Epithelial cell of prostate (primary cell): Measurements from ENCODE around the gene TTC39A.

Experiments used
- DNase-seq: peaks from one replicate; pipeline ENCODE4 v3.0.0-alpha.2; 2011; ENCODE audit warnings: low read depth, low spot score
- H3K27ac ChIP-seq: fragments of 450-650 bp; 2 replicates; pipeline ENCODE4 v1.5.1; 2017; ENCODE audit warnings: mild to moderate bottlenecking

The TTC39A gene

DNA sequence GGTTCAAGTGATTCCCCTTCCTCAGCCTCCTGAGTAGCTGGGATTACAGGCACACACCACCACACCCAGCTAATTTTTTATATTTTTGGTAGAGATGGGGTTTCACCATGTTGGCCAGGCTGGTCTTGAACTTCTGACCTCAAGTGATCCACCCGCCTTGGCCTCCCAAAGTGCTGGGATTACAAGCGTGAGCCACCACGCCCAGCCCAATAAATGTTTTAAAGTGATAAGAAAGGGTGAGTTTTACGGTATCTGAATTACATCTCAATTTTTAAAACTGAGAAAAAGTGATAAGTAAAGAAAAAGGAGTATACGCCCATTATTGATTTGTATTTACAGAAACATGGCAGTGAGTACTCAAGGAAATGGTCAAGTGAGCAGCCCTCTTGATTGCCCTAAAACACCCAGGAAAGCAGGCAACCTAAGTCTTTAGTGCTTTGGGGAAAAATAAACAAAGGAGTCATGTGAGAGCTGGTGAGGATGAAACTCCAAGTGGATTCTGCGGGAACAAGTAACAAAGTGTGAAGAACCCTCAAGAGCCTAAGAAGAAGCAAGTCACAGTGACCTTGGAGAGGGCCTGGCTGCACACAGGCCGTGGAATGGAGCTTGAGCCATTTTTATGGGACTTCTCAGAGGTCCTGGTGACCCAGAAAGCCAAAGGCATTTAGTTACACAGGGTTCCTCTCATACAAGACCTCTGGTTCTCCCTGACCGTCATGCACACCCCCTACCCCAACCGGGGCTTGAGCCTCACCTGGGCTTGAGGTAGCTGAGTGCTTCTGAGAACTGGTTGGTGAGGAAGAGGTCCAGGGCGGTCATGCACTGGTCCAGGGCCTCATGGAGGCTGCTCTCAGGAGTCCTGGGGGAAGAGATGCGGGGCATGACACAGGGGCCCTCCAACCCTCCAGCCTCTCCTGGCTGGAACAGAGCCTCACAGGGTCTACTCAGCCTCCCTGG, 9.1 kb downstream of the TTC39A start:
- DNase-seq, result no peak
- no peak overlapping the region for H3K27ac ChIP-seq

DNA sequence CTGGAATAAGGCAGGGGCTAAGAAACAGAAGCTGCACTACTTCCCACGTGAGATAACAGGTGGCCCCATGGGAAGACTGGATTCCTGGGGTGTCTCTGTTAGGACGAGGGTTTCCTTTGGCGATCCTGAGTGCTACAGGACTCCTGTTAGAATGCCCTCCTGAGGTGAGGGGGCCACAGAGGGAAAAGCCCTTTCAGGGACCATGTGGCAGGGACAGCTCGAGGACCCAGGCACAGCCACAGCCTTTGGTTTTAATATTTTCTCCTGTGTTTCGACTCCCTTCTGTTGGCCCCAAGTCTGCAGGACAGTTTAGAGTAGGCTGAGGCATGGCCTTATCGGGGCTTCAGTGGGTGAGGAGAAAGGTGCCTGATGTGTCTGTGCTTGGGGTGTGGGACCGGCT, 12.6 kb downstream of the TTC39A start:
- DNase-seq, result no peak
- no peak overlapping the region for H3K27ac ChIP-seq

DNA sequence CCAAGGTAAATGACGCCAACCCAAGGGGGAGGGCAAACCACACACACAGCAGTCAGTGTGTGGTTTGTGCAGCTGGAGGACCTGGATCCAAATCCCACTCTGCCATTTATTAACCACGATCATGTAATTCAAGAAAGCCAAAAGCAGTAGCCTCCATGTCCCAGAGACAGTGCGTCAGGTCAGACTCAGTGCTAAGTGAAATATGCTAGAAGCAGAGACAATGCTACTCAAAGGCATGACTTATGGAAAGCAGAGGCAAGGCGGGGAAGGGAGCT, 13.6 kb downstream of the TTC39A start:
- no peak overlapping the region for H3K27ac ChIP-seq
- DNase-seq, result no peak

DNA sequence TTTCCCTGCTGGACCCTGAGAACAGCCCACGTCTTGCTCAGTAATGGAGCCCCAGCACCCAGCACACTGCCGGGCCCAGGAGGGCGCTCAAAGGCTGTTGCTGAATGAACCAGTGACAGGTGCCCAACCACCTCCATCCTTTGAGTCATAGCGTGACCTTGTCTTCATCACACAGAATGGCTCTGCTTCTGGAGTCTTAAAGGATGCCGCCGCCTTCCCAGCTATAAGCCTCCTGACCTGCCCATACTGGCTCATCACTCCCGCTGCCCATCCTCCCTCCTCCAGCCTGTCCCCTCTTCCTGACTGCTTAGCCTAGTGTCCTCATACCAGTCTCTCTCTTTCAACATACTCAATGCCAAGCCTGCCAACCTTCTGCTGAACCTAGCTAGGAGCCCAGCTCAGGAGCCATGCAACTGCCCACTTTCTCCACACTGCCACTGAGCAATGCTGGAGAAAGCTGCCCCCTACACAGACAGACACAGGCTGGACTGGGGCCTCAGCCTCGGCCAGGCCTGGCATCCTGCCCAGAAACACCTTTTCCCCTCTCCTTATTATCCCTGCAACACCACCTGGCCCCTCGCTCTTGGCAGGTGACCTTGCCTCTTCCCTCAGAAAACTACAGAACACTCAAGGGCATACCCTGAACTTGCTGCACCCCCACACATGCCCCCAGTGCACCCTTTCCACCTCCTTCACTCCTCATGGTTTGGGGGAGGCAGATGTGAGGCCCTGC, 14.1 kb downstream of the TTC39A start:
- DNase-seq, result no peak
- no peak overlapping the region for H3K27ac ChIP-seq

DNA sequence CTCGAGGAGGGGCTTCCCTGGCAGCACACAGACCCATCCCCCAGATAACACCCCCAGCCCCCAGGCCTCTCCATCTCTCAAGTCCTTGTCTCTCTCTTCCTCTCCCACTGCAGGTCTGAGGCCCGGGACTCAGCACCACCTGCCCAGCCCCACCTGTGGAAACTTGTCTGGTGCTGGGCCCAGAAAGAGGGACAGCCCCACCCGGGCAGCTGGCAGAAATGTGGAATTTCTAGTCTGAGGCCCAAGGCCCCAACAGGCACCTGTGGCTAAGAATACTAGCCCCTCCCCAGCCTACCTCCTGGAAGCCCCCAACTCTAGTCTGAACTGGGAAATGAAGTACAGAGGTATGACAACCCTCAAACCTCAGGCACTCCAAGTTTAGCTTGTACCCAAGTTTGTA, 15.4 kb downstream of the TTC39A start:
- peak overlapping the region; percentile 93 for H3K27ac ChIP-seq
- DNase-seq, result no peak

DNA sequence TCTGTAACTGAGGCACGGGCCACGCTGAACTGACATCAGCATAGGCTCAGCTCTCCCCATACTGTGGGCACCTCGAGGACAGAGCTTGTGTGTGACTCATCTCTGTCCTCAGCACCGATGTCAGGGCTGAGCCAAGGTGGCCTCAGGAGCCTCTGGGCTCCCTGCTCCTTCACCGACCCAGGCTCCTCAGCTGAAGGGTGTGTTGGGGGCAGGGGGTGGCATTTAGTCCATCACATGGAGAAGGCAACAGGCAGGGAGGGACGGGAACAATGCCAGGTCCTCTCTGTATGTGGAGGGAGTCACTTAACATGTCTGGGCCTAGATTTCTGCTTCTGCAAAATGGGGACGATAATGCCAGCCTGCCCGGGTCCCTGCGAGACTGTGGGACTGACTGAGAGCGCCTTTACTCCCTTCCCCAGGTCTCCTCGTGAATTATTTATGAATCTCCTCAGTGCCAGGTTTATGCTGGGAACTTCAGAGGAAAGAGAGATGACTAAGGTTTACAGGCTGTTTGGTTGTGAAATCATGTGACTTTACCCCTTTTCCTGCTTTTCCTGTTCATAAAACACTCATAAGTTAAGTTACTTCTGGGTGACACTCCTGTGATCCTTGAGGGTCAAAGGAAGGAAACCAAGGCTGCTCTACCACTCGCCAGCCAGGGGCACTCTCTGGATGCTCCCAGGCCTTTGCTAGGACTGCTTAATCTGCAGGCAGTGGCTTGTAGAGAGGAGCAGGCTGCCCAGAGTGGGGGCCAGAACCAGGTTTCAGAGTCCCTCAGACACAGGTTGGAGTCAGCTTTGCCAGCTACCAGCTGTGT, 16.2 kb downstream of the TTC39A start:
- peak overlapping the region; percentile 93 for H3K27ac ChIP-seq
- DNase-seq, result peak; percentile 77

DNA sequence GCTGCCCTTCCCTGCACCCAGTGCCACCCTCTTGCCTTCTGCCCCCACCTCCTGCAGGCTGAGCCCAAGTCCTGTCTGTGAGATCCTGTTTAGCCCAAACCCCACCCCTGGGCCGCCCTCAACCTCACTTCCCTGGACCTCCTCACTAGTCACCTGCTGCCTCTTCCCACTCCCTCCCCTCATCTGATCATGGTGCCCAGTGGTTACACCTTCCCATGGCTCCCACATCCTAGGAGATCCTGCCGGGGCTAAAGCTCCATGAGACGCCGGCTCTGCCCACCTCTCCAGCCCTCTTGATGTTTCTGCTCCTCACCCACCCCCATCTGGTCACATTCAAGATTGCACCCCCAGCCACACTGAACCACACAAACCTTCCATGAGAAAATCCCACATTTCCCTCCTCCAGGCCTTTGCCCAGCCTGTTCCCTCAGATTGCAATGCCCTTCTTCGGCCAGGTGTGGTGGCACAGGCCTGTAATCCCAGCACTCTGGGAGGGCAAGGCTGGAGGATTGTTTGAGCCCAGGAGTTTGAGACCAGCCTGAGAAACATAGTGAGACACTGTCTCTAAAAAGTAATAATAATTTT, 17.0 kb downstream of the TTC39A start:
- DNase-seq, result no peak
- peak overlapping the region; percentile 93 for H3K27ac ChIP-seq

DNA sequence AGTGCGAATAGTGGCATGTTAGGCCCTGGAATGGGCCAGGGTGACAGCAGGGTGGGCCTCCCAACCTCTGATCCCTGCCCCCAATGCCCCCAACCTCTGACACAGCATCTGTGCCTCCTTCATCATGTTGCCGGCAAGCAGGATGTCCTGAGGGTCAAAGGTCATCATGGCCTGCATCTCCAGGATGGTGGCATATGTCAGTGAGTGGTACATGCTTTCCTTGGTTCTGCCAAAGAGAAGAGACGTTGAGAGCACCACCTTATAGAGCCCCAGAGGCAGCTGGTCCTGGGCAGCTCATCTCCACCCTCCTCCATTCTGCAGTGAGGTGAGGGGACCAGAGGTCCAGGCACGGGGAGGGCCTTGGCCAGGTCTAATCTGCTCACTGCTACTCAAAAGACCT, 17.6 kb downstream of the TTC39A start:
- H3K27ac ChIP-seq, result no peak overlapping the region
- DNase-seq, result no peak

DNA sequence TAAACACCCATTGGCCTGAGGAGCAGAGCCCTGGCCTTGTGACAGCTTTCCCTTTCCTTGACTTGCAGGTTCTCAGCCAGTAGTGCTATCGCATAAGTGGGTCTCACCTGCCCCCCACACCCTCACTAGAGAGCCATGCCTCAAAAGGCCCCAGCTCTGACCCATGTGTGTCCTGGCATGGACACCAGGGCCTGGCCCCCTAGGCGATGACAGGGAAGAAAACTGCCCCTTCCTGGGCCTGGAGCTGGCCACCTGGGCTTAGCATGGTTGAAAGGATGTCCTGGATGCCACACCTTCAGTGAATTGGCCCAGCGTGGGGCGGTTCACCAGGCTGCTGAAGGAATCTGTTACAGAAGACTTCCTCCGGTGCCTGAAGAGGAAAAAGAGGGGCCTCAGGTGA, 18.5 kb downstream of the TTC39A start:
- no peak overlapping the region for H3K27ac ChIP-seq
- no peak for DNase-seq

DNA sequence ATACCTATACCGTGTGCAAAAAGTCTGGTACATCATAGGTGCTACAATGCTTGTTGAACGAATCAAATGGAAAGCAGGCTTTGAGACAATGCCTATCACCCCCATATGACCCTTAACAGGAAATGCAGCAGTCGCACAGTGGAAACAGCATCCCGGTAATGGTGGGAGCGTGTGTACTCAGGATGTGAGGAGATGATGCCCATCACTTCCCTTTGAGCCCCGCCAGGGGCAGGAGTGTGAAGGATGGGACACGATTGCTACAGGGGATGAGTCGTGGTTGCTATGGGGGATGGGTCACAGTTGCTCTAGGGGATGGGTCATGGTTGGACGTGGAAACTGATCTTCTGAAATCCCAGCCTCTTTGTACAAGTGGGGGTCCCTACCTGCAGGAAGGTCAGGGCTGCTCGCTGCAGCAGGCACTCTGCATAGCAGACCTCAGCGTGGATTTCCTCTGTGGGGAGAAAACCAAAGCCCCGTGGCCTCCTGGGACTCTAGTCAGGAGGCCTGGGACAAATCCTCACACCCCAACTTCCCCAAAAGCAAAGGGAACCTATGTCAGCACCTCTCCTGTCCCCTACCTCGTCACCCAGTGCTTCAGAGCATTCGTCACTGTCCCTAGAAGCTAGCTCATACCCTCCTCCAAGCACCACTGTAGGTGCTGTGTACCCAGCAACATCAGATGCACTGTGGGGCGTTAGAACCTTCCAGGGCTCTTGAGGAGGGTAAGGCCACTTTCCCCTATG, 19.3 kb downstream of the TTC39A start:
- DNase-seq, result no peak
- no peak overlapping the region for H3K27ac ChIP-seq

DNA sequence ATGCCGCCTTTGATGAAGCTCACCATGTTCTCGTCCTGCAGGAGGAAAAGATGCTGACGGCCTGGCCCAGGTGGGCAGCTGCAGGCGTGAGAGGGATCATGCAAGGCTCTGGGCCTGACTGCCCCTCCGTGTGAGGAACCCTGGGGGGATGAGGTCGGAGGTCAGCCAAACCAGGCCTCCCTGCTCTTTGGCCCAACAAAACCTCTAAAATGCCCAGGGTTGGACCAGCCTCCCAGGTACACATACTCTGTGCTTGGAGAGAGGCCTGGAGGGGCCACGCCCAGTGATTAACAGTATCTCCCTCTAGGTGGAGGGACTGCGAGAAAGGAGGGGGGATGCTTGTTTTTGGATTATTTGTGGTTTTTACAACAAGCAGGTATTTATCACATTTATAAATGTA, 21.1 kb downstream of the TTC39A start:
- DNase-seq, result no peak
- H3K27ac ChIP-seq, result no peak overlapping the region

DNA sequence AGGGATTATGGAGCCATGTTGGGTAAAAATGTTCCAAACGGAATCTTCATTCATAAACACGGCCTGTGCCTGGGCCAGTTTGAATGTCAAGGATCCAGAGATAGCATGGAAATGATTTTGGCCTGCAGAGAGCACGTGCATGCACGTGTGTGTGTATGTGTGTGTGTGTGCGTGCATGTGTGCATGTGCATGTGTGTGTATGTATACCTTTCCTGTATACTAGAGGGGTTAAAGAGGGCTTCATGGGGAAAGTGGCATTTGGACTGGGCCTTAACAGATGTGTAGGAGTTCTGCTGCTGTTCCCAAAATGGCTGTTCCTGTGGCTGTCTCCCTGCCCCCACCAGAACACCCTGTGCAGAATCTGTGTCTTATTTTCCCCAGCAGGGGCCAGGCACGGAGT, 21.7 kb downstream of the TTC39A start:
- no peak for DNase-seq

DNA sequence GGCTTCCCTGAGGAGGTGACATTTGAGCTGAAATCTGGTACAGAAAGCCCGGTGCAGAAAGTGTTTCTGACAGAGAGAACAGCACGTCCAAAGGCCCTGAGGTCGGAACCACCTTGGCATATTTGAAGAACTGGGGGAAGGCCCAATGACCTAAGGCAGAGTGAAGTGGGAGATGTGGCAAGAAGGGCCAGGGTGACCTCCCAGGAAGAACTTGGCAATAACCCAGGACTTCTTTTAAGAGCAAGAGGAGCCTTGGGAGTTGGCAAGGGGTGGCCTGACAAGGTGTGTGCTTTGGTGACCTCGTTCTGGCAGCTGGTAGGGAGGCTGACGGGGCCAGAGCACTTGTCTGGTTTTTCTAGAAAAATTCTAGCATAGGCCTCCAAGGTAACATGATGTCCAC, 23.4 kb downstream of the TTC39A start:
- DNase-seq, result no peak
- H3K27ac ChIP-seq, result no peak overlapping the region

More for the DNA sequence above, 21.7 kb downstream of the TTC39A start:
- no peak overlapping the region for H3K27ac ChIP-seq

DNA sequence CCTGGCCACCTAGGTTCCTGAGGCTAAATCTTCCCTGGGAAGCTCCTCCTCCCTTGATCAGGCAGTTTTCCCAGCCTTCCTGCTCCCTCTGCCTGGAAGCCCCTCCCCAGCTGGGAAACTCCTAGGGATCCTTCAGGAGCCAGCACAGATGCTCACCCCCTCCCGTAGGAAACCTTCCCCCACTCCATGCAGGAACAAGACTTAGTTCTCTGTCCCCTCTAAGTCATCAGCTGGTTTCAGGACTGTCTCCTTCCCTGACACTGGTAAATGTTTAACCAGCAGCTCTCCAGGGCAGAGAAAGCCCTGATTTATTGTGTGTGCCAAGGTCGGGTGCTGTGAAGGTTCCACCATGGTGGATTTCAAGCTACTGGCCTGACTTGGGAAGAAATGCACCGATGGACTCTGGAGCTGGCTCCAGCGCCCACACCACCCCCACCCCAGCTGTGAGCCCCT, 25.0 kb downstream of the TTC39A start:
- no peak overlapping the region for H3K27ac ChIP-seq
- DNase-seq, result no peak

DNA sequence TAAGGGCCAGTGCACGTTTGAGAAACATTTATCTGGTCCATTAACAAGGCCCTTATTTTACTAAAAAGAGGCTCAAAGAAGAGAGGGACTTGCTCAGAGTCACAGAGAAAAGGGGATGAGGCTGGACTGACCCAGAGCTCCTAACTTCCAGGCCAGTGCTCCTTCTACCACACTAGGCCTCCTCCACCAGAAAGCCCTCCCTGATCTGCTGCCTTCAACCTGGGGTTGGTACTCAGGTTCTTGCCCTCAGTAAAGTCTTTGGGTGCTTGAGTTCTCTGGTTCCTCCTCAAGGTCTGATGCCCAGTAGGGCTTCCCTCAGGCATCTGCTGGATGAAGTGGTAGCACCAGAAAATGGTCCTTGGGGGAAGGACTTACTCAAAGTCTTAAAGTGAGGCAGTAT, 26.0 kb downstream of the TTC39A start:
- no peak for DNase-seq

DNA sequence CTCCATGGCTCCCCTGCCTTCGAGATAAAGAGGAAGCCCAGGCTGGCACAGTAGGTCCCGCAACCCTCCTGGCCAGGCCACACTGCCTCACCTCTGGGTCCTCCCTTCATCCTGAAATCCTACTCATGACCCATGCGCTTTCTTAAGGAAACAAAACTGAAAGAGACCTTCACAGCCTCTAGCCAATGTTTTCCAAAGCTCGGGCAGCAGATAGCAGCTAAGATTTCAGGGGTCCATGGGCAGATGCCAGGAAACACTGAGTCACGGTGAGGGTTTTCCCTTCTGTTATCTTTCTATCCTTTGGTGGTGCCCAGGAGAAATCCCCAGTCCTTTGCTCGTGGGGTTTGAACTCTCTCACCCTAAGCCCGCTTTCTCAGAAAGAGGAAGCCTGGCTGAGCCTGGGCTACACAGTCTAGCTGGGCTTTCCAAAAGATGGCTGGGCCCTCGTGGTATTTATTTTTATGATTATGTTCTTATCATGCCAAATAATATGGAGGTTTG, 26.6 kb downstream of the TTC39A start:
- no peak for DNase-seq
- no peak overlapping the region for H3K27ac ChIP-seq

More for the DNA sequence above, 26.0 kb downstream of the TTC39A start:
- H3K27ac ChIP-seq, result no peak overlapping the region

DNA sequence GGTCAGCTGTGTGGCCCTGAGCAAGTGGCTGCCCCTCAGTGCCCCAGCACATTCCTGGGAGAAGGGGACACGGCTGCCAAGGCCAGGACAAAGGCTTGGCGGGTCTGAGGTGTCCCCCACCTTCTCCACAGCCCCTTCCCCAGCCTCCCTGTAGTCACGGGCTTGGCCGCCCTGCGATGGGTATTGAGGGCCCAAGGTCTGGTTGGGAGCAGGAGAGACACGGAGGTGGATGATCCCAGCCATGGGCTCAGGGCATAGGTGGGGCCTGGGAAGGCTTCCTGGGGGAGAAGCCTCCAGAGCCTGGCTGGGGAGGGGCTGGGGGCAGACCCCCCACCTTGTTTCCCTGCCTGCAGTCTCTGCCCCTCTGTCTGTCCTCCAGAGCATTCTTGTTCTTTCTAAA, 27.0 kb downstream of the TTC39A start:
- no peak for DNase-seq
- no peak overlapping the region for H3K27ac ChIP-seq

DNA sequence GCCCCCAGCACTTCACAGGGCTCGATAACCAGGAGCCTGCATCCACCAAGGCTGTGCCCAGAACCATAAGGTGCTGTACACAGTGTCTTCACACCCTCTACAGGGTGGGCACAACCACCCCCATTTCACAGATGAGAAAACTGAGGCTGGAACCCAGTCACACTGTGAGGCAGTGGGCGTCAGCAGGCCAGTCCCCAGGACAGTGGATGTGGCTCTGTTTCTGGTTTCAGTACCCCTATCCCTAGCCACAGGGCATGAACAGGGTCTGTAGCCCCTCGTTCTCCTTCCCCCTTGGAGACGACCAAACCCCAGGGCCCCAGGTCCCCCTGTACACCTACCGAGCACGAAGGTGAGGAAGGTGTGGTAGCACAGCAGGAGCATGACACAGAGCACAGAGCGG, 27.6 kb downstream of the TTC39A start:
- DNase-seq, result no peak

DNA sequence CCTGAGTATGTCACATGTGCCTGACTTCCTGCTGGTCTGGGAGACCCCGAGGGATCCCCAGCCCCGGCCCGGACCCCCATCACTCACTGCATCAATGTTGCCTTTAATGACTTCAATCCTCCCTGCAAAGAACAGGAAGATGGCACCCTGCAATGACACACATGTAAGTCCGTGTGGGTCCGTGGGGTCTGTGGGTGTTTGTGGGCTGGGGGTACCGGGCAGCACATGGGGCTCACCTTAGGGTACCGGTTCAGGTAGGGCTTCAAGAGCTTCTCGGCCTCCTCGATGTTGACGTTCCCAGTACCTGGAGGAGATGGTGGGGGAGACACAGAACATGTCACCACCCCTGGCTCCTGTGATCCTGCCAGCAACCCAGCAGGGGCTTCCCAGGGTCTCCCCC, 28.1 kb downstream of the TTC39A start:
- DNase-seq, result no peak
- H3K27ac ChIP-seq, result no peak overlapping the region

More for the DNA sequence above, 27.6 kb downstream of the TTC39A start:
- no peak overlapping the region for H3K27ac ChIP-seq

DNA sequence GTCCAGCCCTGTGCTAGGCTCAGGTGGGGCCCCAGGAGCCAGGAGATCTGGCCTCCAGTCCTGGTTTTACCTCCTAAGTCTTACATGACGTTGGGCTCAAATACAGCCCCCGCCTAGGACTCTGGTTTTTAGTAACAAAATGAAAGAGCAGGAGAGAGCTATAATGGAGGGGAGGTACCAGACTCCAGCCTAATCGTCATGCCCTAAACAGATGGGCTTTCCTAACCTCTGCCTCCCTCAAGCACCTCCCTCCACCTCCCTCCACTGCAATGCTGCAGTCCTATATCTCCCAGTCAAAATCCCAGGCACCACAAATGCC, 28.6 kb downstream of the TTC39A start:
- no peak overlapping the region for H3K27ac ChIP-seq
- no peak for DNase-seq
